Lower leg skin (tissue), 3 donors: ENCODE measurements around the gene NMNAT1.

ENCODE experiments used
- CTCF ChIP-seq, 3 donors: fragments of 450-650 bp; IDR thresholded peaks; one replicate each; pipeline ENCODE4 v1.5.1; 2016; ENCODE audit warnings: antibody characterized with exemption in 3 of 3, mild to moderate bottlenecking in 3 of 3, moderate library complexity in 2 of 3
- POLR2A ChIP-seq, 2 donors: fragments of 450-650 bp; IDR thresholded peaks; one replicate each; pipeline ENCODE4 v1.6.1; 2016 to 2017; ENCODE audit warnings: antibody characterized with exemption in 2 of 2, mild to moderate bottlenecking in 1 of 2, moderate library complexity in 1 of 2

- TF ChIP-seq CTCF (IDR thresholded peaks at IDR 0.05) = no peak
- no peak for TF ChIP-seq POLR2A (IDR thresholded peaks at IDR 0.05)
Observed at GRCh38 chr1:9916452-9916851, 26.8 kb upstream of the NMNAT1 start.
